ENCODE data around the gene SYK.
"Not testable (repeated sequence)": the region's sequence is repeated elsewhere in the genome, so short reads cannot be mapped to it uniquely, and the experiment has no call there.

The SYK gene

DNA sequence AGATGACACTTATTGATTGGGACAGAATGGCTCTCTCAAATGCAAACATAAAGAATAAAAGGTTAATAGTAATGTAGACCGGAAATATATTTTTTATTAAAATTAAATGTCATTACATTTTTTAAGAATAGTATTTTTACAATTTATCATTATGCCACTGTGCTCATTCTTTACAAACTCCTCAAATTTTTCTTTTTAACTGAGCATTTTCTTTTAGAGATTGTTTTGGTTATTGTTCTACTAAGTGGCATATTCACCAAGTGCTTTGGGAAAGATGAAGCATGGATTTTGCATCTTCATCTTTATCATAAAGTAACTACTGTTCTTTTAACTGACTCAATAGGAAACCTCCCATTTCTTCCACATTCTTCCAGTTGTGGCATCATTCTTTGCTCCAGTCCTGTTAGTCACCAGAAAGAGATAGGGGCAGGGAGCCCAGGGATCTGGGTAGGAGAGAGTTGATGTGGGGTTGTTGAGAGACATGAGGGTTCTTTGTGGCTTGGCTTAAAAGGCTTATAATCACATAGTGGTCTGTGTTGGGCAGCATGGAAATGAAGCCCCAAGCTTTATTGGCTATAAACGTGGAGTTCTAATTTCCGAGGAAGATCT lies 69.8 kb downstream of the SYK start:
- H3K4me3 ChIP-seq (ENCODE audit: low read depth, low read length) = no peak overlapping the region
- H3K27me3 ChIP-seq (ENCODE audit: control insufficient read depth, insufficient read depth, low read length) = no peaks in the 10 kb centered on the region
- no peaks in the 10 kb centered on the region for H3K4me1 ChIP-seq (ENCODE audit: control insufficient read depth, insufficient read depth, low read length)
- no peaks in the 10 kb centered on the region for H3K9me3 ChIP-seq (ENCODE audit: control insufficient read depth, insufficient read depth, low read length)
- no peak overlapping the region for H3K9ac ChIP-seq (ENCODE audit: low read depth, low read length)
- no peaks in the 10 kb centered on the region for H3K36me3 ChIP-seq (ENCODE audit: control insufficient read depth, insufficient read depth, low read length)

DNA sequence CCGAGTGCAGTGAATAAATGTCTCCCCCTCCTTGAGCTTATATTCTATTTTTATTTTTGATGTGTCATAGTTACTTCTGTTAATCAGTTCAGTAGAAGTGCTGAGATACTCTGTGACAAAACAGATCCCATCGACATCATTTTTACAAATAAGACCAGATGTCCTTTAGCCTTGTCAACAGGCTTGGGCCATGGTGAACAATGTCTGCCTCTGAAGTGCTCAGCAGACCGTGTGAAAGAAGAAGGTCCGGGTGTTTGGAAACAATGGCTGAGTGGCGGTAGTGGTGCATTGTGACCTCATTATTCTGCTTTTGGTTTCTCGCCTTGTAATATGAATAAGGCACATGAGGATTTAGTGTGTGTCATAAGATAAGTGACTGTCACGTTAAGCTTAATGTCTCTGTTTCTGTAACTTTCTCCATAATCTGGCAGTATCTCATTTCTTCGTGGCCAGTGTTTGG lies 71.2 kb downstream of the SYK start:
- Histone ChIP-seq H3K9ac (ENCODE audit: low read depth, low read length) (no peak overlapping the region), H3K4me3 (ENCODE audit: low read depth, low read length) (no peak overlapping the region), H3K36me3 (ENCODE audit: control insufficient read depth, insufficient read depth, low read length) (no peaks in the 10 kb centered on the region)

DNA sequence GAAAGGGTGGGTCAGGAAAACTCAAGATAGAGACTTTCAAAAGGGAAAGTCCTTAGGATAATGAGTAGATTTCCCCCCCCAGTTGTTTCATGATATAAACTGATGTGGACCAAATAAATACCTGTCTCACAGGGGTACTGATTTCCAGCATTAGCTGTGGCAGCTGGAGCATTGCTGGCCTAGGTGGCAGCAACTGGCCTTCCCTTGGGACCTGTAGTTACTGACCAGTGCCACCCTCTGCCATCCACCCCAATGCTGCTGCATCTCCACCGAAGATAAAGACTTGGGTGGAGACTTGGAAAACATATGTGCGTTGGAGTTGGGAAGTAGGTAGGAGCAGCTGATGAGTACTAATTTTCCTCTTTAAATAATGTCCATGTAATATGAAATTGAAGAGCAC lies 71.8 kb downstream of the SYK start:
- no peak overlapping the region for H3K4me3 ChIP-seq (ENCODE audit: low read depth, low read length)
- no peak overlapping the region for H3K9ac ChIP-seq (ENCODE audit: low read depth, low read length)
- no peaks in the 10 kb centered on the region for H3K4me1 ChIP-seq (ENCODE audit: control insufficient read depth, insufficient read depth, low read length)
- no peaks in the 10 kb centered on the region for H3K36me3 ChIP-seq (ENCODE audit: control insufficient read depth, insufficient read depth, low read length)
- no peaks in the 10 kb centered on the region for H3K27me3 ChIP-seq (ENCODE audit: control insufficient read depth, insufficient read depth, low read length)
- H3K9me3 ChIP-seq (ENCODE audit: control insufficient read depth, insufficient read depth, low read length) = no peaks in the 10 kb centered on the region

More for the DNA sequence above, 71.2 kb downstream of the SYK start:
- Histone ChIP-seq H3K4me1 (ENCODE audit: control insufficient read depth, insufficient read depth, low read length) (no peaks in the 10 kb centered on the region), H3K27me3 (ENCODE audit: control insufficient read depth, insufficient read depth, low read length) (no peaks in the 10 kb centered on the region), H3K9me3 (ENCODE audit: control insufficient read depth, insufficient read depth, low read length) (no peaks in the 10 kb centered on the region)

DNA sequence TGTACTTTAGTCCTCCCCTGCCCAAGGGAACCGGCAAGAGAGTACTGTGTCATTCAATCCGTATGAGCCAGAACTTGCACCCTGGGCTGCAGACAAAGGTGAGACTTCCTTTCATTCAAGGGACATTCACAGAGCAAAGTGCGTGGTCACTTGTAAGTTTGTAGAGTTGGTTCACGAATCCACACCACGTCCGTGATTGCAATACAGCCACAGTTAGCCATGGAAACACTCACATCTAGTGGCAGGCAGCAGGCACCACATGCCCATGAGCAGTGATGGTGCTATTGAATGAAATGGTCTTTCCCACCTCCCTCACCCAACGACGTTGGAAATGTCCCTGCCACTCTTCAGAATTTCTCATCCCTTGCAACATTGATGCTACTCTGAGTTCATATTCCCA lies 72.6 kb downstream of the SYK start:
- no peaks in the 10 kb centered on the region for H3K9me3 ChIP-seq (ENCODE audit: control insufficient read depth, insufficient read depth, low read length)
- no peaks in the 10 kb centered on the region for H3K4me1 ChIP-seq (ENCODE audit: control insufficient read depth, insufficient read depth, low read length)
- H3K36me3 ChIP-seq (ENCODE audit: control insufficient read depth, insufficient read depth, low read length) = no peaks in the 10 kb centered on the region
- no peaks in the 10 kb centered on the region for H3K27me3 ChIP-seq (ENCODE audit: control insufficient read depth, insufficient read depth, low read length)
- no peak overlapping the region for H3K9ac ChIP-seq (ENCODE audit: low read depth, low read length)
- no peak overlapping the region for H3K4me3 ChIP-seq (ENCODE audit: low read depth, low read length)

DNA sequence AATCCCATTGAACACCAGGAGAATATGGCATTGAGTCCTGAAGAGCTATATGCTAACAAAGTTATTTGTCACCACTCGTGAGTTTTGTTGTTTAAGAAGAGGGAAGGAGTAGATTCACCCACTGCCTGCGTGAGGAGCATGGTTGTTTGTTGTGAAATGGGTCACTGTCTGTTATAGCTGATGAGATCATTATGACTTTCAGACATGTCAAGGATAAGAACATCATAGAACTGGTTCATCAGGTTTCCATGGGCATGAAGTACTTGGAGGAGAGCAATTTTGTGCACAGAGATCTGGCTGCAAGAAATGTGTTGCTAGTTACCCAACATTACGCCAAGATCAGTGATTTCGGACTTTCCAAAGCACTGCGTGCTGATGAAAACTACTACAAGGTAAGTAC lies 76.9 kb downstream of the SYK start:
- Histone ChIP-seq H3K36me3 (ENCODE audit: control insufficient read depth, insufficient read depth, low read length) (no peaks in the 10 kb centered on the region), H3K4me1 (ENCODE audit: control insufficient read depth, insufficient read depth, low read length) (no peaks in the 10 kb centered on the region), H3K9ac (ENCODE audit: low read depth, low read length) (no peak overlapping the region), H3K9me3 (ENCODE audit: control insufficient read depth, insufficient read depth, low read length) (no peaks in the 10 kb centered on the region), H3K27me3 (ENCODE audit: control insufficient read depth, insufficient read depth, low read length) (no peaks in the 10 kb centered on the region), H3K4me3 (ENCODE audit: low read depth, low read length) (no peak overlapping the region)

DNA sequence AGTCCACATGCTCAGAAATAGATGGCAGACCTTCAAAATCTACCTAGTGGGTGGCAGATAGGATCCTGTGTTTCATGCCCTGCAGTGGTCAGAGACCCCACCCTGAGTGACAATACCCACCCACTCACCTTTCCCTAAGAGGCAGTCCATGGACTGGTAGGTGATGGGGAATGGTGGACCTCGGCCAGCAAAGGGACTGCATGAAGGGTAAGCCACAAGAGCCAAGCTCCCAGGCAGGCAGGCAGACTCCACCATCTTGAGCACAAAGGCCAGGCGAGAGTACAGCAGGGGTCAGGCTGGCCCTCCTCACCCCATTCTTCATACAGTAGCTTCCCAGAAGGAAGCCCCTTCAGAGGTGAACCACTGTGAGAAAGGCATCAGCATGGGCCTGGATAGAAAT lies 78.4 kb downstream of the SYK start:
- Histone ChIP-seq H3K36me3 (ENCODE audit: control insufficient read depth, insufficient read depth, low read length) (no peaks in the 10 kb centered on the region), H3K27me3 (ENCODE audit: control insufficient read depth, insufficient read depth, low read length) (no peaks in the 10 kb centered on the region), H3K4me1 (ENCODE audit: control insufficient read depth, insufficient read depth, low read length) (no peaks in the 10 kb centered on the region), H3K9me3 (ENCODE audit: control insufficient read depth, insufficient read depth, low read length) (no peaks in the 10 kb centered on the region), H3K9ac (ENCODE audit: low read depth, low read length) (no peak overlapping the region), H3K4me3 (ENCODE audit: low read depth, low read length) (no peak overlapping the region)

DNA sequence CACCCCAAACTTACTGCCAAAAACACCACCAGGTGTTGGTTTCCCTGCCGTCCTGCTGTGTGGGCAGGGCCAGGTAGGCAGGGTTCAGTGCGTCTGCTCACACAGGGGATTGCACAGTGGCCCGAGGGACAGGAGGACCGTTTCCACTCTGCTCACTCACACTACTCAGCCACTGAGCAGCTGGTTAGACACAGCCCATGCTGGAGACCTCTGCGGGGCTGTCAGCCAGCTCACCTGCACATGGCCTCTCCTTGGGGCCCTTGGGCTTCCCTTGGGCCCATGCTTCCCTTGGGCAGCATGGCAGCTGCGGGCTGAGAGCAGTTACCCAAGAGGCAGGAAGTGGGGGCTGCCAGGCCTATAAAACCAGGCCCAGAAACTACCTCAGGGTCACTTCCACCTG lies 79.0 kb downstream of the SYK start:
- Histone ChIP-seq H3K36me3 (ENCODE audit: control insufficient read depth, insufficient read depth, low read length) (no peaks in the 10 kb centered on the region), H3K9ac (ENCODE audit: low read depth, low read length) (no peak overlapping the region), H3K9me3 (ENCODE audit: control insufficient read depth, insufficient read depth, low read length) (no peaks in the 10 kb centered on the region), H3K4me1 (ENCODE audit: control insufficient read depth, insufficient read depth, low read length) (no peaks in the 10 kb centered on the region), H3K27me3 (ENCODE audit: control insufficient read depth, insufficient read depth, low read length) (no peaks in the 10 kb centered on the region), H3K4me3 (ENCODE audit: low read depth, low read length) (no peak overlapping the region)

DNA sequence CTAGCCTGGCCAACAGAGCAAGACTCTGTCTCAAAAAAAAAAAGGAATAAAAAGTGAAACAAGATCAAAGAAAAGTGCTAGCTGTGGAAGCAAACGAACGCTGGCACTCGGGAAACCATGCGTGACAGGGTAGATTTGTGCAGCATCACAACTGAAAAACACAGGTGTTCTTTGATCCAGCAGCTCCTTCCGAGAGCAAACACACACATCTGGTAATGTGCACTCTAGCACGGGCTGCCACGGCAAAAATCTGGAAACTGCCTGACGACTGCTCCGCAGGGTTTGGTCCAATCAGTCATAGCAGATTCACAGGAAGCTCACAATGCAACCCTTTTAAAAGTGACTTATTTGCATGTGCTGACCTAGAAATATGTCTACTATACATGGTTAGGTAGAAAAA lies 80.0 kb downstream of the SYK start:
- Histone ChIP-seq H3K4me3 (ENCODE audit: low read depth, low read length) (no peak overlapping the region), H3K36me3 (ENCODE audit: control insufficient read depth, insufficient read depth, low read length) (no peaks in the 10 kb centered on the region)

DNA sequence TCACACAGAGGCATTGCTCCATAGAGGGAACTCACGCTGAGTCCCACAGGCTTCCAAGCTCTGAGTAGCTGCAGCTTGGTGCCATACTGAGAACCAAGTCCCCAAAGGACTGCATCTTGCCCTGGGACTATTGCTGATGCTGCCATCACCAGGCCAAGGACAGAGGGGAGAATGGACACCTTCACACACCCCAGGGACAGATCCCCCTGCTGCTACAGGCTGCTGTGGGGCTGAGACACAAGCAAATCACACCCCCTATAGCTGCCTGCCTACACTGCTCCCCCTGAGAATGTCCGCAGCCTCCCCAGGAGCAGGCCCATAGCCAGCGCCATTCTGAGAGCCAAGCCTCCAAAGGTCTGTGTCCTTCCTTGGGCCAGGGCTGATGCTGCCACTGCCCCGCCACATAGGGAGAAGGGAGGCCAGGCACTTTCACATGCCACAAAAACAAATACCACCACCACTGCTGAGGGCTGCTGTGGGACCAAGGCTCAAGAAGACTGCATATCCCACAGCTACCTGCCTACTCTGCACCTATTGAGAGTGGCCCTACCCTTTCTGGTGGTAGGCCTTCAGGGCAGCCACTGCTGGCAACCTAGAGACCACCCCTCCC lies 81.5 kb downstream of the SYK start:
- Histone ChIP-seq H3K4me1 (ENCODE audit: control insufficient read depth, insufficient read depth, low read length) (no peaks in the 10 kb centered on the region), H3K4me3 (ENCODE audit: low read depth, low read length) (no peak overlapping the region), H3K9ac (ENCODE audit: low read depth, low read length) (no peak overlapping the region), H3K9me3 (ENCODE audit: control insufficient read depth, insufficient read depth, low read length) (no peaks in the 10 kb centered on the region), H3K27me3 (ENCODE audit: control insufficient read depth, insufficient read depth, low read length) (no peaks in the 10 kb centered on the region), H3K36me3 (ENCODE audit: control insufficient read depth, insufficient read depth, low read length) (no peaks in the 10 kb centered on the region)

More for the DNA sequence above, 80.0 kb downstream of the SYK start:
- Histone ChIP-seq H3K27me3 (ENCODE audit: control insufficient read depth, insufficient read depth, low read length) (no peaks in the 10 kb centered on the region), H3K9me3 (ENCODE audit: control insufficient read depth, insufficient read depth, low read length) (no peaks in the 10 kb centered on the region), H3K4me1 (ENCODE audit: control insufficient read depth, insufficient read depth, low read length) (no peaks in the 10 kb centered on the region), H3K9ac (ENCODE audit: low read depth, low read length) (no peak overlapping the region)

DNA sequence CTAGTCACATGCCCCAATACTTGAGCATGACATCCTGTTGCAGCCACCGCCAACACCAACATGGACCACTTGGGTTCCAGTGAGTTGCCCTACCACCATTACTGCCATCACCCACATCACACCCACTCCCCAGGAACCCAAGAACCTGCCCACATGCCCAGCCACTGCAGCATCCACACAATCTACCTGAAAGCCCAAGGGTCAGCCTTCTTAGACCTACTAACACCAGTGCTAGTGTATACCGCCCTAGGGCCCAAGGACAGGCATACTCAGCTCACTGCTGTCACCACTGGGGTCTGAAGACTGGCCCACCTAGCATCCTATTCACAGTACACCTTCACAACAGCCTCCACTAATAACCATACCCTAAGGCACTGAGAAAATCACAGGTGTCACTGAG lies 82.0 kb downstream of the SYK start:
- no peaks in the 10 kb centered on the region for H3K27me3 ChIP-seq (ENCODE audit: control insufficient read depth, insufficient read depth, low read length)
- no peaks in the 10 kb centered on the region for H3K9me3 ChIP-seq (ENCODE audit: control insufficient read depth, insufficient read depth, low read length)
- no peak overlapping the region for H3K4me3 ChIP-seq (ENCODE audit: low read depth, low read length)
- H3K4me1 ChIP-seq (ENCODE audit: control insufficient read depth, insufficient read depth, low read length) = no peaks in the 10 kb centered on the region
- H3K9ac ChIP-seq (ENCODE audit: low read depth, low read length) = no peak overlapping the region
- H3K36me3 ChIP-seq (ENCODE audit: control insufficient read depth, insufficient read depth, low read length) = no peaks in the 10 kb centered on the region

DNA sequence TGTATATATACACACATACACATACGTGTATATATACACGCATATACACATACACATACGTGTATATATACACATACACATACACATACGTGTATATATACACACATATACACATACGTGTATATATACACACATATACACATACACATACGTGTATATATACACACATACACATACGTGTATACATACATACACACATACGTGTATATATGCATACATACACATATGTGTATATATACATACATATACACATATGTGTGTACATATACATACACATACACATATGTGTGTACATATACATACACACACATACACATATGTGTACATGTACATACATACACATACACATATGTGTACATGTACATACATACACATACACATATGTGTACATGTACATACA lies 82.6 kb downstream of the SYK start:
- Histone ChIP-seq H3K36me3 (ENCODE audit: control insufficient read depth, insufficient read depth, low read length) (no peaks in the 10 kb centered on the region), H3K4me3 (ENCODE audit: low read depth, low read length) (no peak overlapping the region), H3K27me3 (ENCODE audit: control insufficient read depth, insufficient read depth, low read length) (no peaks in the 10 kb centered on the region), H3K9me3 (ENCODE audit: control insufficient read depth, insufficient read depth, low read length) (no peaks in the 10 kb centered on the region), H3K4me1 (ENCODE audit: control insufficient read depth, insufficient read depth, low read length) (peaks cover 4% of the 10 kb centered on the region), H3K9ac (ENCODE audit: low read depth, low read length) (no peak overlapping the region)

DNA sequence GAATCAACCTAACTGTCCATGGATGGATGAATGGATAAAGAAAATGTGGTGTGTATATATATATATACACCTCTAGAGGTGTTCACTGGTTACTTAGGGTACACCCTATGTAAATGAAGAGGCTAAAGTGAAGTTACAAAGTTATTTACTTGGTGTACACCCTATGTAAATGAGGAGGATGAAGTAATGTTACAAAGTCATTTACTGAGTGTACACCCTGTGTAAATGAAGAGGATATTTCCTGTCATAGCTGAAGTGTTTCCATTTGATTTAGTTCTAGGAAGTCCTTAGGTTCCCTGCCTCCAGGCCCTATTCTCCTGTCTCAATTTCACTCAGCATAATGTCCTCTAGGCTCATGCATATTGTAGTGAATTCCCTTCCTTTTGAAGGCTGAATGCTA lies 85.2 kb downstream of the SYK start:
- not testable (repeated sequence) for H3K4me3 ChIP-seq (ENCODE audit: low read depth, low read length); H3K9ac ChIP-seq (ENCODE audit: low read depth, low read length); H3K36me3 ChIP-seq (ENCODE audit: control insufficient read depth, insufficient read depth, low read length); H3K27me3 ChIP-seq (ENCODE audit: control insufficient read depth, insufficient read depth, low read length); H3K9me3 ChIP-seq (ENCODE audit: control insufficient read depth, insufficient read depth, low read length)
- H3K4me1 ChIP-seq (ENCODE audit: control insufficient read depth, insufficient read depth, low read length) = peaks cover 19% of the 10 kb centered on the region
